ENCODE results near the gene SKI. TPM values are rescaled to one million over a fixed set of nuclear protein-coding genes. Genes with fewer than 3 reads are reported as not detected.

The SKI gene
- total RNA-seq, 1 donor from 2014 or later, result 67.5 TPM

- intact Hi-C loops (cut with micrococcal nuclease), result no loop called here
Observed at GRCh38 chr1:2288311-2288710, 60.2 kb downstream of the SKI start.

GRCh38 chr1:2288816-2289536 is 60.9 kb downstream of the SKI start:
- intact Hi-C loops (cut with micrococcal nuclease), result no loop called here

- intact Hi-C loops (cut with micrococcal nuclease), result loop anchor here (1.0 to 10.0 kb wide), 7 partner anchors 11 to 375 kb away; partner anchors contain the start of genes CALML6, MORN1, PRXL2B and RER1
Observed at GRCh38 chr1:2289607-2290006, 61.5 kb downstream of the SKI start.

GRCh38 chr1:2290171-2290578 is 62.1 kb downstream of the SKI start:
- intact Hi-C loops (cut with micrococcal nuclease), result loop anchor here (1.0 to 10.0 kb wide), 7 partner anchors 10 to 375 kb away; partner anchors contain the start of genes CALML6, MORN1, PRXL2B and RER1

GRCh38 chr1:2290595-2291510 is 62.7 kb downstream of the SKI start:
- intact Hi-C loops (cut with micrococcal nuclease), result loop anchor here (1.0 to 10.0 kb wide), 7 partner anchors 9 to 376 kb away; partner anchors contain the start of genes CALML6, MORN1, PRXL2B and RER1

- intact Hi-C loops (cut with micrococcal nuclease), result loop anchor here (2.0 to 10.0 kb wide), 2 partner anchors 99 to 377 kb away; partner anchors contain the start of genes CALML6, MORN1, RER1 and TMEM52
Observed at GRCh38 chr1:2291577-2291976, 63.5 kb downstream of the SKI start.

GRCh38 chr1:2292725-2293450 is 64.8 kb downstream of the SKI start:
- intact Hi-C loops (cut with micrococcal nuclease), result loop anchor here (10.0 kb wide), 1 partner anchor 378 kb away; the partner anchor contains the start of genes CALML6 and TMEM52

GRCh38 chr1:2294033-2294724 is 66.1 kb downstream of the SKI start:
- intact Hi-C loops (cut with micrococcal nuclease), result loop anchor here (10.0 kb wide), 1 partner anchor 379 kb away; the partner anchor contains the start of genes CALML6 and TMEM52

- intact Hi-C loops (cut with micrococcal nuclease), result loop anchor here (10.0 kb wide), 1 partner anchor 380 kb away; the partner anchor contains the start of genes CALML6 and TMEM52
Observed at GRCh38 chr1:2294725-2295078, 66.6 kb downstream of the SKI start.

GRCh38 chr1:2295526-2295925 is 67.4 kb downstream of the SKI start:
- intact Hi-C loops (cut with micrococcal nuclease), result loop anchor here (10.0 kb wide), 1 partner anchor 381 kb away; the partner anchor contains the start of genes CALML6 and TMEM52

GRCh38 chr1:2296211-2296610 is 68.1 kb downstream of the SKI start:
- intact Hi-C loops (cut with micrococcal nuclease), result loop anchor here (10.0 kb wide), 1 partner anchor 381 kb away; the partner anchor contains the start of genes CALML6 and TMEM52

- intact Hi-C loops (cut with micrococcal nuclease), result loop anchor here (10.0 kb wide), 1 partner anchor 382 kb away; the partner anchor contains the start of genes CALML6 and TMEM52
Observed at GRCh38 chr1:2296614-2297013, 68.5 kb downstream of the SKI start.

GRCh38 chr1:2297246-2298011 is 69.3 kb downstream of the SKI start:
- intact Hi-C loops (cut with micrococcal nuclease), result loop anchor here (10.0 kb wide), 1 partner anchor 383 kb away; the partner anchor contains the start of genes CALML6 and TMEM52

GRCh38 chr1:2298685-2299084 is 70.6 kb downstream of the SKI start:
- intact Hi-C loops (cut with micrococcal nuclease), result loop anchor here (10.0 kb wide), 1 partner anchor 384 kb away; the partner anchor contains the start of genes CALML6 and TMEM52

- intact Hi-C loops (cut with micrococcal nuclease), result loop anchor here (10.0 kb wide), 1 partner anchor 384 kb away; the partner anchor contains the start of genes CALML6 and TMEM52
Observed at GRCh38 chr1:2299131-2299627, 71.1 kb downstream of the SKI start.

GRCh38 chr1:2300004-2300771 is 72.1 kb downstream of the SKI start:
- intact Hi-C loops (cut with micrococcal nuclease), result loop anchor here (1.0 to 10.0 kb wide), 6 partner anchors 10 to 1555 kb away; partner anchors contain the start of genes CEP104, DFFB and FAAP20

- intact Hi-C loops (cut with micrococcal nuclease), result loop anchor here (1.0 to 10.0 kb wide), 9 partner anchors 11 to 1554 kb away; partner anchors contain the start of genes CEP104, DFFB, FAAP20 and MORN1
Observed at GRCh38 chr1:2300851-2301606, 72.9 kb downstream of the SKI start.

Data from T-helper 1 cell treated with Interleukin-12 subunit alpha and Interleukin-12 subunit beta and Interleukin-4 antibody, amounts not matched to agents 30 ng/mL and 1 ng/mL, for 36 hours (primary cell).